Superior temporal gyrus (tissue), 1 donor: ENCODE measurements around the gene MATR3.
"Not testable (repeated sequence)": the region's sequence is repeated elsewhere in the genome, so short reads cannot be mapped to it uniquely, and the experiment has no call there.

Source experiments
- DNase-seq: peaks from one replicate; pipeline ENCODE4 v3.0.0-alpha.2; 2016; ENCODE audit errors: extremely low spot score

Gene MATR3

GRCh38 chr5:139293507-139294373, at the start of gene MATR3:
Gene MATR3 (plus strand): TSS chr5:139293740. CDS start chr5:139307416, 13,676 bp downstream.
- DNase-seq, result peak; percentile 91

- no peak for DNase-seq
Observed at GRCh38 chr5:139245637-139246339, 47.8 kb upstream of the MATR3 start.

GRCh38 chr5:139246394-139246793, 47.1 kb upstream of the MATR3 start:
- no peak for DNase-seq

GRCh38 chr5:139248826-139249453, 44.6 kb upstream of the MATR3 start:
- DNase-seq, result no peak

- no peak for DNase-seq
Observed at GRCh38 chr5:139251281-139251687, 42.3 kb upstream of the MATR3 start.

GRCh38 chr5:139251695-139252288, 41.7 kb upstream of the MATR3 start:
- DNase-seq, result no peak

GRCh38 chr5:139253115-139253514, 40.4 kb upstream of the MATR3 start:
- no peak for DNase-seq

- DNase-seq, result no peak
Observed at GRCh38 chr5:139256820-139257219, 36.7 kb upstream of the MATR3 start.

- peak; percentile 22 for DNase-seq
Observed at GRCh38 chr5:139262059-139262741, 31.3 kb upstream of the MATR3 start.

GRCh38 chr5:139262742-139263445, 30.6 kb upstream of the MATR3 start:
- peak; percentile 95 for DNase-seq

GRCh38 chr5:139263536-139263935, 30.0 kb upstream of the MATR3 start:
- no peak for DNase-seq

GRCh38 chr5:139263946-139264345, 29.6 kb upstream of the MATR3 start:
- DNase-seq, result no peak

- DNase-seq, result no peak
Observed at GRCh38 chr5:139265001-139265400, 28.5 kb upstream of the MATR3 start.

GRCh38 chr5:139266236-139266635, 27.3 kb upstream of the MATR3 start:
- DNase-seq, result no peak

GRCh38 chr5:139267481-139267880, 26.1 kb upstream of the MATR3 start:
- no peak for DNase-seq

GRCh38 chr5:139268364-139269202, 25.0 kb upstream of the MATR3 start:
- DNase-seq, result peak; percentile 86

GRCh38 chr5:139270718-139271117, 22.8 kb upstream of the MATR3 start:
- not testable (repeated sequence) for DNase-seq

GRCh38 chr5:139271201-139272027, 22.1 kb upstream of the MATR3 start:
- no peak for DNase-seq
